KMS-11 (cell line): ENCODE measurements around the gene MYD88.

ENCODE experiments used
- H2AFZ ChIP-seq: fragments of 200-600 bp; sonication (generic); 2 replicates; pipeline ENCODE4 v1.6.1; 2016; ENCODE audit warnings: antibody characterized with exemption, mixed run types, low read depth
- H3K27ac ChIP-seq: fragments of 200-600 bp; sonication (generic); 2 replicates; pipeline ENCODE4 v1.6.1; 2016; ENCODE audit warnings: mild to moderate bottlenecking, mixed run types
- H3K27me3 ChIP-seq: fragments of 200-600 bp; sonication (generic); 2 replicates; pipeline ENCODE4 v1.6.1; 2017; ENCODE audit warnings: mild to moderate bottlenecking, low read depth, mixed run types, moderate library complexity; ENCODE audit not compliant: insufficient read depth
- H3K36me3 ChIP-seq: fragments of 200-600 bp; sonication (generic); 2 replicates; pipeline ENCODE4 v1.6.1; 2017; ENCODE audit warnings: mild to moderate bottlenecking, mixed run types; ENCODE audit not compliant: insufficient read depth
- H3K4me1 ChIP-seq: fragments of 200-600 bp; sonication (generic); 2 replicates; pipeline ENCODE4 v1.6.1; 2016; ENCODE audit warnings: mild to moderate bottlenecking, low read depth, mixed run types; ENCODE audit not compliant: poor library complexity, severe bottlenecking
- H3K4me2 ChIP-seq: fragments of 200-600 bp; sonication (generic); 2 replicates; pipeline ENCODE4 v1.7.0; 2016; ENCODE audit warnings: mild to moderate bottlenecking, mixed run types
- H3K4me3 ChIP-seq: fragments of 200-600 bp; sonication (generic); IDR thresholded peaks from 2 replicates; pipeline ENCODE4 v1.6.1; 2017; ENCODE audit warnings: low read depth, low read length, mixed read lengths; ENCODE audit not compliant: insufficient read depth
- H3K79me2 ChIP-seq: fragments of 200-600 bp; sonication (generic); 2 replicates; pipeline ENCODE4 v1.6.1; 2016; ENCODE audit warnings: low read depth, mixed run types; ENCODE audit not compliant: insufficient read depth
- H3K9ac ChIP-seq: fragments of 200-600 bp; sonication (generic); 2 replicates; pipeline ENCODE4 v1.6.1; 2016; ENCODE audit warnings: mild to moderate bottlenecking, mixed run types
- H4K20me1 ChIP-seq: fragments of 200-600 bp; sonication (generic); 2 replicates; pipeline ENCODE4 v1.6.1; 2016; ENCODE audit warnings: mild to moderate bottlenecking, mixed run types; ENCODE audit not compliant: insufficient read depth
- TF ChIP-seq, protein P1 (sequence below): fragments of 200-600 bp; sonication (generic); conservative IDR thresholded peaks from 2 replicates; pipeline ENCODE4 v1.6.1; 2017; ENCODE audit warnings: low read depth, mild to moderate bottlenecking, antibody characterized with exemption, low read length, moderate library complexity, mixed read lengths

Gene MYD88

DNA sequence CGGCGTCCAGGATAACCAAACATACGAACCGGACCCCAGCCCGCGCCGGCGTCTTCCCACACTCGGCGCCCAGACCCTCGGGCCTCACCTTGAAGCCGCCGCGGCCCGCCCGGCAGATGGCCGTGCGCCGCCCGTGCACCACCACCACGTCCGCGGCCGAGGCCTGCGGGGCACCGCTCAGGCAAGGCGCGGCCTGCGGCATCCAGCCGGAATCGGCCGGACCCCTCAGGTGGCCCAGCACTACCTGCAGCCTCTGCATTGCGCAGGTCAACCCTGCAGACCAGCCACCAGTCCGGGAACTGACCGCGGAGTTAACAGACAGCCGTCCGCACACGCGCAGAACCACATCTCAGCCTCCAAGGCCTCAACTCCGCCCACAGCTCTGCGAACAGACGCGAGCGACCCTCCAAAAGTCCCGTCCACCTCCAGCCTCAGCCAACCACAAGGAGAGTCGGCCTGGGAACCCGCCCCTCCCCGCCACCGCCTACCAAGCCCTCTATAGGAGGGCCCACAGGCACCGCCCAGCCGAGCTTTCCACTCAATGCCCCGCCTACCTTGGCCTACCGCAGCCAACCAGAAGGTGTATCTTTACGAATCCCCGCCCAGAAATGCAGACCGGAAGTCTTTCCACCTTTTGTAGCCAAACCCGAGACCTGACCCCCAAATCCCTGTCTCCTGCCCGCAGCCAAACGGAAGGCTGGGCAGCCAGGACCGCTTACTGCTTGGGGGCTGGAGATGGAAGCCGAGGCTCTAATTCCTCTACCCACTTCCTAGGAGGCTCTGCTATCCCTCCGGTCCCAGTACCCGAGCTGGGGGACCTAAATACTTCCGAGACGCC is 1.5 kb upstream of the MYD88 start, which contains the start of gene ACAA1:
Gene ACAA1, minus strand, starts transcription at position 351 of the 838 bp plus-strand sequence. Its CDS starts 92 bp downstream, at position 259.
- Histone ChIP-seq H4K20me1 (no peaks in the 10 kb centered on the region), H3K4me2 (peak within 1 kb of the TSS; percentile 76), H3K4me3 (no peak within 1 kb of the TSS), H3K4me1 (peaks cover 5% of the 10 kb centered on the region), H3K27me3 (no peaks in the 10 kb centered on the region), H3K36me3 (no peaks in the 10 kb centered on the region), H3K27ac (no peak within 1 kb of the TSS), H3K79me2 (no peaks in the 10 kb centered on the region), H3K9ac (peak within 1 kb of the TSS; percentile 58; the same call in 1 of the 2 replicates), H2AFZ (peak within 1 kb of the TSS; percentile 81)
- TF ChIP-seq, protein P1, sequence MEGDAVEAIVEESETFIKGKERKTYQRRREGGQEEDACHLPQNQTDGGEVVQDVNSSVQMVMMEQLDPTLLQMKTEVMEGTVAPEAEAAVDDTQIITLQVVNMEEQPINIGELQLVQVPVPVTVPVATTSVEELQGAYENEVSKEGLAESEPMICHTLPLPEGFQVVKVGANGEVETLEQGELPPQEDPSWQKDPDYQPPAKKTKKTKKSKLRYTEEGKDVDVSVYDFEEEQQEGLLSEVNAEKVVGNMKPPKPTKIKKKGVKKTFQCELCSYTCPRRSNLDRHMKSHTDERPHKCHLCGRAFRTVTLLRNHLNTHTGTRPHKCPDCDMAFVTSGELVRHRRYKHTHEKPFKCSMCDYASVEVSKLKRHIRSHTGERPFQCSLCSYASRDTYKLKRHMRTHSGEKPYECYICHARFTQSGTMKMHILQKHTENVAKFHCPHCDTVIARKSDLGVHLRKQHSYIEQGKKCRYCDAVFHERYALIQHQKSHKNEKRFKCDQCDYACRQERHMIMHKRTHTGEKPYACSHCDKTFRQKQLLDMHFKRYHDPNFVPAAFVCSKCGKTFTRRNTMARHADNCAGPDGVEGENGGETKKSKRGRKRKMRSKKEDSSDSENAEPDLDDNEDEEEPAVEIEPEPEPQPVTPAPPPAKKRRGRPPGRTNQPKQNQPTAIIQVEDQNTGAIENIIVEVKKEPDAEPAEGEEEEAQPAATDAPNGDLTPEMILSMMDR = no peak

DNA sequence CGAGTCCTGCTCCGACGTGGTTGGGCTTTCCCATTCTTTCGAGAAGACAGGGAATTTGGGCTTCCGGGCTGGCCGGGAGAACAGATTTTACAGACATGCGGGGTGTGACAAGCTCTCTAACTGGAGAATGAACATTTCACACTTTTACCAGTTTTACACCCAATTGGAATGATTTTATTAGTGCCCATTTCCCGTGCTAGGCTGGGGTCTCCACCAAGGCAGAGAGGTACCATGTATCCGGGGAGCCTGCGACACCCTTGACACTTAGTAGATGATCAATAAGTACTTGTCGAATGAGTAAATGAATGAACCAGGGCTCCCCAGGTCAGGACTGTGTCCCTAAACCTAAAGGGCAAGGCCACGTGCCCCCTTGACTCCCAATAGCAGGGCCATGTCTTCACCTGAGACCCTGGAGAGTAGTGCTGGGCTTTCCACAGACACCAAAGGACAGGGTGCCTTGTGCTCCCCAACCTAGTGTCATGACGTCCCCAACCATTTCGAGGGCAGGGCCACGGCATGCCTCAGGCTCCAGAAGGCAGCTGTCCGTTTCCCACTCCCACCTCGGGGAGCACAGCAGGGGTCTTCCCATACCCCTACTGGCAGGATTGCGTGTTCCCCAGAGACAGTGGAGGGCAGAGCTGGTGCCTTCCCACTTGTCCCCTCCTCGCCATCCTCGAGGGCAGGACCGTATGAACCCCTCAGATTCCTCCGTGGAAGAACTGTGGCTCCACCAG is 679 bp upstream of the MYD88 start:
- no peak overlapping the region for H3K4me3 ChIP-seq
- peak overlapping the region; percentile 51; the same call in 1 of the 2 replicates for H3K9ac ChIP-seq
- no peaks in the 10 kb centered on the region for H3K27me3 ChIP-seq
- peak overlapping the region; percentile 81 for H2AFZ ChIP-seq
- no peaks in the 10 kb centered on the region for H4K20me1 ChIP-seq
- H3K27ac ChIP-seq = no peak overlapping the region
- peak overlapping the region; percentile 76 for H3K4me2 ChIP-seq
- H3K79me2 ChIP-seq = no peaks in the 10 kb centered on the region
- H3K36me3 ChIP-seq = no peaks in the 10 kb centered on the region
- H3K4me1 ChIP-seq = peaks cover 5% of the 10 kb centered on the region
- TF ChIP-seq, protein P1 = no peak

DNA sequence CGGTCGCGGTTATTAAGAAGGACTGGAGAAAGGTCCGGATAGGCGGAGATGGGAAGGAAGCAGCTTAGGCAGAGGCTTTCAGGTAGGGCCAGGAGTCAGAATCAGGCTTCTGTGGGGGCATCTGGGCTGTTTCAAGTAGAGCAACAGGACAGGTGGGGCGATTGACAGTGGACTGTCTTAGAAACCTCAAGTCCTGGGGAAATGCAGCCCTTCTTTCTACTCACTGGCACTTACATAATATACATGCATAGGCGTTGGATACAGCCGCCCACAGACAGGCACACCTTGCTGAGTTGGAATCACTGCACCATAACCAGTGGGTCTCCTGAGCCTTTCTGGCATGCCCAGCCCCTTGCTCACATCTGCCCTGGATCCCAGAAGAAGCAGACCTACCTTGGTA is 730 bp downstream of the MYD88 start:
- Histone ChIP-seq H3K4me1 (peaks cover 5% of the 10 kb centered on the region), H2AFZ (peak overlapping the region; percentile 81)

DNA sequence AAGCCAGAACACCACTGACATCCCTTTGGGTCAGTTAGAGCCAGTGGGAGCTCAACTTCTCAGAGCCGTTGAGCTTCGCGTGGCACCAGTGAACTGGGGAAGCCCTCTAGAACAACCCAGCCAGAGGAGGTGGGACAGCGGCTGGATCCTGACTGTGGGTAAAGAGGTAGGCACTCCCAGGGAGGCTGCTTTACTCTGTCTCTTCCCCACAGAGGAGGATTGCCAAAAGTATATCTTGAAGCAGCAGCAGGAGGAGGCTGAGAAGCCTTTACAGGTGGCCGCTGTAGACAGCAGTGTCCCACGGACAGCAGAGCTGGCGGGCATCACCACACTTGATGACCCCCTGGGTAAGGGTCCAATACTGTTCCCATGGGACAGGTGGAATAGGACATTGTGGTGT is 1.2 kb downstream of the MYD88 start:
- H3K4me3 ChIP-seq = no peak overlapping the region
- TF ChIP-seq, protein P1 = no peak
- no peaks in the 10 kb centered on the region for H3K27me3 ChIP-seq
- no peaks in the 10 kb centered on the region for H4K20me1 ChIP-seq
- H3K36me3 ChIP-seq = no peaks in the 10 kb centered on the region
- H3K79me2 ChIP-seq = no peaks in the 10 kb centered on the region
- no peak overlapping the region for H2AFZ ChIP-seq
- H3K9ac ChIP-seq = no peak overlapping the region
- no peak overlapping the region for H3K27ac ChIP-seq
- H3K4me2 ChIP-seq = peak overlapping the region; percentile 76; the same call in 1 of the 2 replicates
- H3K4me1 ChIP-seq = peaks cover 5% of the 10 kb centered on the region

More for the DNA sequence above, 730 bp downstream of the MYD88 start:
- TF ChIP-seq, protein P1 = no peak
- H3K27ac ChIP-seq = no peak overlapping the region
- H3K79me2 ChIP-seq = no peaks in the 10 kb centered on the region
- H3K4me3 ChIP-seq = no peak overlapping the region
- no peaks in the 10 kb centered on the region for H3K27me3 ChIP-seq
- H3K9ac ChIP-seq = no peak overlapping the region; the same call in 1 of the 2 replicates
- no peaks in the 10 kb centered on the region for H4K20me1 ChIP-seq
- H3K36me3 ChIP-seq = no peaks in the 10 kb centered on the region
- H3K4me2 ChIP-seq = peak overlapping the region; percentile 76
